RPMI8226 (cell line): Measurements from ENCODE around the gene CALHM2.
"Not testable (repeated sequence)": the region's sequence is repeated elsewhere in the genome, so short reads cannot be mapped to it uniquely, and the experiment has no call there.

Experiments
- DNase-seq: peaks from one replicate; pipeline ENCODE4 v3.0.0-alpha.2; 2015

Gene CALHM2

DNA sequence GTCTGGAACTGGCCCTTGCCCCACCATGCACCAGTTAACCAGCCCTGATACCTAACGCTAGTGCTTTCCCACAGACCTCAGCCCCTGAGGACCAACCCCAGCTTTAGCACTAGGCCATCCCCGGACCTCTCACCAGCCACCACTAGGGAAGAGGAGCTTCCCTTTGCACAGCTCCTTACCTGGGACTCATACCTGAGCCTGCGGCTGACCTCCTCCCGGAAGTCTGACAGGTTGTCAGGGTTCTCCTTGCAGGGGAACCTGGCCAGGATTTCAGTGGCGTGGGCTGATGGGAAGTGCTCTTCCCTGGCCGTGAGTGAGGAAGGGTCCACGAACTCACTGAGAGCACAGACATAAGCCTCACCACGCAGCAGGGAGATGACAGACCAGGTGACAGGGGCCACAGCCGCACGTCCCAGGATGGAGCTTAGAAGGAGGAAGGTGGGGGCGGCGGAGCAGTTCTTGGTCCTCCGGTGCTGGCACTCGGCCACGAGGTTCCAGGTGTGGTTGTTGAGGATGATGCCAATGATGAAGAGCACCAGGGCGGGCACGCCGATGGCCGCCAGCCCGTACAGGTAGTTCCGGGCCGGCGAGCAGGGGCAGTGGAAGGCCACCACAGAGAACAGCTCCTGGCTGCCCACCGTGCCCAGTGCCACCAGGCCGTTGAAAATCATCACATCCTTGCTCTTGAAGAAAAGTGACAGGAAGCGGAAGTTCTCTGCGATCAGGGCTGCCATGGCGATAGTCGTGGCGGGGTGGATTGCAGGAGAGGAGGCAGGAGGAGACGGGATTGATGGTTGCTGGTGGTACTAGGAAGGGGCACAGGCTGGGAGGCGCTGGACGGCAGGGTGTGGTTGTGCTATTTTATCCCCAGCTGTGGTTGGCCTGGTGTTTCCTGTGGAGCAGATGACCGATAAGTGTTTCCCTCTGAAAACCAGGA is 2.7 kb downstream of the CALHM2 start:
- no peak for DNase-seq

DNA sequence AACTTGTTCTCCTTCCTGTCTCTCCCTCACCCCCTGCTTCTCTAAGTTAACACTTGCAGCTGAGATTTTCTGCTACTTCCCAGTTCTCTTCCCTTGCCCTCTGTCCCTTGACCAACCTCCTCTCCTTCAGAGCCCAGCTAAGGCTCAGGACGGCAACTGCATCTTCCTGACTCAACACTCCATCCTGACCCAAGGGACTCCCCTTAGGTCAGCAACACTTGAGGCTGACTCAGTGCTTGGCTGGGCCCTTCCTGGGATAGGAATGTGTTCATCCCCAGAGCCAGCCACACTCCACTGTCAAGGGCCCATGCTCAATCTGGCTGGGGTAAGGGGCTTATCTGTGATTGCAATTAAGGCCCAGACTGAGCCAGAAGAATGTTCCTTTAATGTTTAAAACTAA is 3.4 kb downstream of the CALHM2 start:
- no peak for DNase-seq

DNA sequence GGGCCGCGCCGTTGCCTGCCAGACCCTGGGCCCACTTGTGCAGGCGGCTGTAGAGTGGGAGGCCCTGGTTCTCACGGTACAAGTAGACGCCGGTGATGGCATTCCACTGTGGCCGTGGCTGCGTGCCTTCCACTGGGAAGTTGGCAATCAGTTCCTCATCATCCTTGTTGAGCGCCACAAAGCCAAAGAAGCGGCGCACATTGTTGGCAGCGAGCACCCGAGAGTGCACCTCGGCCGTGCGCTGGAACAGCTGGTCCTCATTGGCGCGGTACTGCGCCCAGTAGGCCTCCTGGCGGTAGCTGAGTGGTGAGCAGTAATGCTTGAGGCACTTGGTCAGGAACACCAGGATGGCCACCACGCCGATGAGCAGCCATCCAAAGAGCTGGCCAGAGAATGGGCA is 5.0 kb downstream of the CALHM2 start:
- no peak for DNase-seq

DNA sequence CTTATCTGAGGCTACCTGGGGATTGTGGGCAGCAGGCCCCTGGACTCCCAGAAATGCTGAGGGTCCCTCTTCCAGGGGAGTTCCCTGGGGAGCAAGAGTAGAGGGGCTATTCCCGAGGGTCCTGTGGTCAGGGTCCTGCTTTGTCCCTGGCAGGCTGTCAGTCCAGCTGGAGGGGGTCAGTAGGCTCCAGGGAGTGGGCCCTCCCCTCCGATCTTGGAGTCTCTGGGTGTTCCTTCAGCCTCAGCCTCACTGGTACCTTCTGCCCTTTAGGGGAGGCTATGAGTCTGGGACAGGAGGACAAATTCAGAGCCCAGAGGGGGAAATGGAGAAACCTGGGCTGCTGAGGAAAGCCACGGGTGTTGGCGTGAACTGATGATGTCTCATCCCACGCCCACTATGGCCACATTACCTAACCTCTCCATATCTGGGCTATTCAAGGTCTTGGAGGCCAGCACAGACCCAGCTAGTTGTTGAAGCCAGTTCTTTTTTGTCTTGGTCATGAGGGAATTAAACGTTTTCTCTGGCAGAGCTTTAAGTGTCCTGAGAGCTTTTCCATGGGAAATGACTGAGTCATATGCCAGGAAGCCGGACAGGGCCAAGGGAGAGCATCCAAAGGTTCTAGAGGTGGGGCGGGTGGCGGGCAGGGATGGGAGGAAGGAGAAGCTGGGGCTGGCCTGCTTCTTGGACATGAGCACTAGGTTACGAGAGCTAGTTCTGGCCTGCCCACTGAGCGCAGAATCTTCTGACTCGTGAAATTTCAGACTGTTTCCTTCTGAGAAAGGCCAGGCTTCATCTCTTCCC is 6.2 kb downstream of the CALHM2 start:
- no peak for DNase-seq

DNA sequence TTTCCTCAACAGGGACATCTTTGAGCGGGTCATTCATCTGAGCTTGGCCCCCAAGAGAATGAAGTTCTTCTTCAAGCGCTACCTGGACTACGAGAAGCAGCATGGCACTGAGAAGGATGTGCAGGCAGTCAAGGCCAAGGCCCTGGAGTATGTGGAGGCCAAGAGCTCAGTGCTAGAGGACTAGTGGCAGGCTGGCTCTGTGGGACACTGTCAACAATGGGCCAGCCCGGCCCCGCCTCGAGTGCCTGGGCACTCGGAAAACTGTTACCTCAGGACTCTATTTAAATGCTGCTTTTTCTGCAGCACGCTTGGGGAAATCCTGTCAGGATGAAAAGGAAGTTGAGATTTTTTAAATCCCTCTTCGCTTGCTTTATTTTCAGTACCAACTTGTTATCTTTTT is 6.8 kb downstream of the CALHM2 start:
- no peak for DNase-seq

DNA sequence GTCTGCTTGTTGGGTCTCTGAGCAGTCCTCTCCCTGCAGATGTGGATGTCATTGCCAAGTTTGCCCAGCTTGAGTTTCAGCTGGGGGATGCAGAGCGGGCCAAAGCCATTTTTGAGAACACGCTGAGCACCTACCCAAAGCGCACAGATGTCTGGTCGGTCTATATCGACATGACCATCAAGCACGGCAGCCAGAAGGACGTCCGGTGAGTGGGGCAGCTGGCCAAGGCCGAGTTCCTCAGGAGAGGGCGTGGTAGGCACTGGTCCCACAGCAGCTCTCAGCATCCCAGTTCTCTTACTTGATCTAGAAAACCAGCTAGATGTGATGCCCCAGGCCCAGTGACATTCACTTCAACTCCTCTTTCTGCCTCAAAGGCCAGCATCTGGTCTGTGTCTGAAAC is 7.7 kb downstream of the CALHM2 start:
- no peak for DNase-seq

DNA sequence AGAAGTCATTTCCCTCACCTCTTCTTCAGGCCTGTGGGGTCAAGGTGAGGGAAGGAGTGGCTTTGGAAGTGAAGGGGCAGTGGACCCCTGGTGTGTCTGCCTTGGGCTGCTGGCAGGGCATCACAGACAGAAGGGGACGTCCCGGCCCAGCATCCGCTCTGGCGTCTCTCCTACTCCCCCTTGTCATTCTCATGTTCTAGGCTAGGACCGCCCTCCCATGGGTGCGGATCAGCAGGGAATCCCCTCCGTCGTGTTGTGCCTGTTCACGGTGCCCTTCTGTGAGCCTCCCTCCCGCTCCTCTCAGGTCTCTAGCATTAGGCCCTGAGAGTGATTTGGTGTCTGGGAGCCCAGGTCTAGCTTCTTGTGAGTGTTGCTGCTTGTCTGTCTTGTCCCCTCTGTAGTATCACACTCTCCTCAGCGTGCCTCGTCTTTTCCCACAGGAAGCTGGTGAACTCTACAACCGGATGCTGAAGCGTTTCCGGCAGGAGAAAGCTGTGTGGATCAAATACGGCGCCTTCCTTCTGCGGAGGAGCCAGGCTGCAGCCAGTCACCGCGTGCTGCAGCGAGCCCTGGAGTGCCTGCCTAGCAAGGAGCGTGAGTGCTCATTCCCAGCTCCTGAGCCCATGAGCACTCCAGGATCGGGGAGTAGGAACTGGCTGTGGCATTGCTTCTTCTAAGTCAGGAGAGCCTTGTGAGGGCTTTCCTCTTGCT is 8.5 kb downstream of the CALHM2 start:
- no peak for DNase-seq

DNA sequence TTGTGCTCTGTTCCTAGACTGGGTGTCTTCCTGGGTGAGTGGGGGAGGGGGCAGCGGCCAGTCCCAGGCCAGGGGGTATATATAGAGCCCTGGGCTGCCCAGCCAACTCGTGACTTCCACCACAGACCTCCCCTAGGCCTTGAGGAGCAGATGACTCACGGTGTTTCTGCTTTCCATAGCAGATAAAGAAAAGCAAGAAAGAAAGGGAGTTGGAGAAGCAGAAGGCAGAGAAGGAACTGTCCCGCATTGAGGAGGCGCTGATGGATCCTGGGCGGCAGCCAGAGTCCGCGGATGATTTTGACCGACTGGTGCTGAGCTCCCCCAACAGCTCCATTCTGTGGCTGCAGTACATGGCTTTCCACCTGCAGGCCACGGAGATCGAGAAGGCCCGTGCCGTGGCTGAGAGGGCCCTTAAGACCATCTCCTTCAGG is 10.1 kb downstream of the CALHM2 start:
- DNase-seq = no peak

DNA sequence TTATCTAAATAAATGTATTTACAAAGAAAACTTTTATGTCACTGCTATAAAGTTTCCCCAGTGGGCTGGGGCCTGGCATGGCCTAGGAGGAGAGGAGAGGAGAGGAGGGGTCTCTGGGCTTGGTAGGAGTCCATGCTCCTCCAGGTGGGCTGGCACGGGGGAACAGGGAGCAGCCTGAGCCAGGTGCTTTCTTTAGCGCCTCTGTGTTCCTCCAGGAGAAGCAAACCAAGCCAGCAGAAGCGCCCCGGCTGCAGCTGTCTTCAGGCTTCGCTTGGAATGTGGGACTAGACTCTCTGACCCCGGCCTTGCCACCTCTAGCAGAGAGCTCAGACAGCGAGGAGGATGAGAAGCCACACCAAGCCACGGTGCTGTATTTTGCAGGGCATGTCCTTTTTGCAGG is 10.6 kb downstream of the CALHM2 start:
- no peak for DNase-seq

DNA sequence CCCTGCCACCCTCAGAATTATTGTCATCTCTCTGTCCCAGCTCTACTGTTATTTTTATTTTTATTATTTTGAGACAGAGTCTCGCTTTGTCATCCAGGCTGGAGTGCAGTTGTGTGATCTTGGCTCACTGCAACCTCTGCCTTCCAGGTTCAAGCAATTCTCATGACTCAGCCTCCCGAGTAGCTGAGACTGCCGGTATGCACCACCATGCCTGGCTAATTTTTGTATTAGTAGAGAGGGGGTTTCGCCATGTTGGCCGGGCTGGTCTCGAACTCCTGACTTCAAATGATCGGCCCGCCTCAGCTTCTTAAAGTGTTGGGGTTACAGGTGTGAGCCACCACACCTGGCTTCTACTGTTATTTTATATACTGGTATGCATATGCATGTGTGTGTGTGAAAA is 11.0 kb downstream of the CALHM2 start:
- no peak for DNase-seq

DNA sequence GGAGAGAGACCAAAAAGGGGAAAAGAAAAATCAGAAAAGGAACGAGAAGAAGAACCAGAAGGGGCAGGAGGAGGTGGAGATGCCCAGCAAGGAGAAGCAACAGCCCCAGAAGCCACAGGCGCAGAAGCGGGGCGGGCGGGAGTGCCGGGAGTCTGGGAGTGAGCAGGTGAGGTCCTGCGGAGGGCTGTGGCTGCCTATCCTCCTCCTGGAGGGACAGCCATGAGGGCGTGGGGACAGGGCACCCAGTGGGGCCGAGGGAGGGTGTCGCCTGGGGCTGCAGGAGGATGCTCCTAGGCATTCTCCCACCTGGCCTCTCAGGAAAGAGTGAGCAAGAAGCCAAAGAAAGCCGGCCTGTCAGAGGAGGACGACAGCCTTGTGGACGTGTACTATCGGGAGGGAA is 11.8 kb downstream of the CALHM2 start:
- DNase-seq = no peak

DNA sequence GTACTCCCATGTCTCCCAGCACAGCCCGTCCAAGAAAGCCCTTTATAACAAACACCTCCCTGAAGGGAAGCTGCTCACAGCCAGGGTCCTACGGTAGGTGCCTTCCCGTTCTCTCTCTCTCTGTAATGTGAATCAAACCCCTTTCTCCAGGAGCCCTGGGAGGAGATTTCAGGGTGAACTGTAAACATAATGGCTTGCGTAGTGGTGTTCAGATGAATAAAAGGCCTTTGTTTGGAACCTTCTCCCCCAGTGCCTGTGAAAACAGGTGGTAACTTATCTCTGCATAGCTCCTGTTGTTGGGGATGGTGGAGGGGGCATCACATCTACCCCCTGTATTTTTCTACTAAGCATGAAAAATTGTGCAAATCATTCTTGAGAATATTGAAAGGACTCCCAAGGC is 12.4 kb downstream of the CALHM2 start:
- DNase-seq = no peak

DNA sequence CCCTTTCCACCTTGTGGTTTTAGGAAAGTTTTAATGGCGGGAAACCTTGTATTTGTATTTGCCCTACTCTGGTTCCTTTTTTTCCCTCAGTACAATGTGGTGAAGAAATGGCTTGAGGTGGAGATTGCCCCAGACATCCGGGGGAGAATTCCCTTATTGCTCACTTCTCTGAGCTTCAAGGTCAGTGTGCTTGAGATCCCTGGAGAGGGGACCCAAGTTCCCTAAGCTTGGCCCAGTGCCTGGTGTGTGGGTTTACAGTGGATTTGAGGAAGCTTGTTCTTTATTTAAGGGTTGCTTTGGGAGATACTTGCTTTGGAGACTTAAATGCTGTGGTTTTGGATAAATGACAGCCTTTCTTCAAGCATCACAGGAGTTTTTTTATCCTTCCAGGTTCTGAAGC is 18.3 kb downstream of the CALHM2 start:
- DNase-seq = no peak

DNA sequence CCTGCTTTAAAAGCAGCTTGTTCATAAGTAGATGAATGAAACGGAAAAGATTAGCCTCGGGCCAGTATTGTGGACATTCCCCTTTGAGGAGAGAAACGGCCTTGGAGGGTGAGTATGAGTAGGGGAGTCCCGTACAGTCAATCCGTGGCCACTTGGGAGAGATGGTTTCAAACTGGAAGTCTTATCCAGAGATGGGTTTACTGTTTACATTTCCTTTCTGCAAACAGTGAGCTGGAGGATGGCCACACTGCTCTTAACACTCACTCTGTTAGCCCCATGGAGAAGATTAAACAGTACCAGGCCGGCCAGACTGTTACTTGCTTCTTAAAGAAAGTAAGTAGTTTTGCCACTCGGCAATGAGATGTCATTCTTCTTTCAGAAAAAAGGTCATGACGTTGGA is 20.3 kb downstream of the CALHM2 start:
- DNase-seq = no peak

DNA sequence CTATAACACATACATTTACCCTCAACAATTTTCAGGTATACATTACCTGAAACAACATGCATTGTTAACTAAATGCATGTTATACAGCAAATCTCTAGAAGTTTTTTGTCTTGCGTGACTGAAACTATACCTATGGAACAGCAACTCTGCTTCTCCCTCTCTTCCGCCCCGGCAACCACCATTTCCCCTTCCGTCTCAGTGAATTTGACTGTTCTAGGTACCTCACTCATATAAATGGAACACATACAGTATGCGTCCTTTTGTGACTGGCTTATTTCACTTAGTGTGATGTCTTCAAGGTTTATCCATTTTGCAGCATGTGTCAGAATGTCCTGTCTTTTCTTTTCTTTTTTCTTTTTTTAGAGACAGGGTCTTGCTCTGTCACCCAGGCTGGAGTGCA is 22.5 kb downstream of the CALHM2 start:
- DNase-seq = no peak

DNA sequence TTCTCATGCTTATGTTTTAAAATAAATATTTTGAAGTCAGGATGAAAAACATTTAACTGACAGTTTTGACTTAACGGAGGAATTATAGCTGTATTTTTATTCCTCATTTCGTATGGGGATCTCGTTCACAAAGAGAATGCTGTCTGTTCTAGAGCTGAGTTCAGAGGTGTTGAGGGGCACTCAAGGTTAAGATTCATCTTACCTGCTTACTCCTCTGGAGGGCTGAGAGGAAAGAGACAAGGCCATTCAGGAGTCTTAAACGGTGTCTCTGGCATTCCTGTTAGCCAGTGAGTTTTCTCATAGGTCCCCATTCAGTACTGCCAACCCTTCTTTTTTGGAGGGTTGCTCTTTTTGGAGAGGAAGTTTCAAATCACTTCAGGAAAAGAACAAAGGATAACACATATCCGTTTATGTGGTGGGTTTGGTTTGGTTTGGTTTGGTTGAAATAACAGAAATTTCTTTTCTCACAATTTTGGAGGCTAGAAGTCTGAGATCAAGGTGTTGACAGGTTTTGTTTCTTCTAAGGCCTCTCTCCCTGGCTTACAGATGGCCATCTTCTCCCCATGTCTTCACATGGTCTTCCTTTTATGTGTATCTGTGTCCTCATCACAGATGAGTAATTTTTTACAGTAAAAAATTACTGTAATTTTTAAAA is 23.1 kb downstream of the CALHM2 start:
- no peak for DNase-seq

DNA sequence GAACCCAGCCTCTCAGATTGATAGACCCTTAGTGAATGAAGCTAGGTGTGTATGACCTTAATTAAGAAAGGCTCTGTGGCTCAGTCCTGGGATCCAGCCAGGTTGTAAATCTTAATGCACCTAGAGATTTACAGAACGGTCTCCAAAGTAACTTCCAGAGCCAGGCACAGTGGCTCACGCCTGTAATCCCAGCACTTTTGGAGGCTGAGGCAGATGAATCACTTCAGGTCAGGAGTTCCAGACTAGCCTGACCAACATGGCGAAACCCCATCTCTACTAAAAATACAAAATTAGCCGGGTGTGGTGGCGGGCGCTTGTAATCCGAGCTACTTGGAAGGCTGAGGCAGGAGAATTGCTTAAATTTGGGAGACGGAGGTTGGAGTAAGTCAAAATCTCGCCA is 24.3 kb downstream of the CALHM2 start:
- DNase-seq = no peak

DNA sequence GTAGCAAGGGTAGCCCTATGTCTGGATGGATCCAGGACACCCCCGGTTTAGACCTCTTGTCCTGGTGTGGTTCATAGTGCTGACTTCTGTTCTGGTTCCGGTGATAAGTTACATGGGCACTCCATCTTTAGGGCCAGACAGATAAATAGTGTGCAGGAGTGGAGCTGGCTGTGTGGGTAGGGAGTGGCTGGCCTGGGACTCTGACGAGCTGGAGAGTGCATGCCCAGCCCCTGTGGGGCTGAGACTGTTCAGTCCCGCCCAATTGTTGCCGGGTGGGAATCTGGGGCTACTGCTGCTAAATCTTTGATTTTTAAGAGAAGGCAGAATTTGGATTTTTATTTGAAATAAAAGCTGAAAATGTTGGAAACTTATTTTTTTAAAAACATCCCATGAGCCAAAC is 28.4 kb downstream of the CALHM2 start:
- no peak for DNase-seq

DNA sequence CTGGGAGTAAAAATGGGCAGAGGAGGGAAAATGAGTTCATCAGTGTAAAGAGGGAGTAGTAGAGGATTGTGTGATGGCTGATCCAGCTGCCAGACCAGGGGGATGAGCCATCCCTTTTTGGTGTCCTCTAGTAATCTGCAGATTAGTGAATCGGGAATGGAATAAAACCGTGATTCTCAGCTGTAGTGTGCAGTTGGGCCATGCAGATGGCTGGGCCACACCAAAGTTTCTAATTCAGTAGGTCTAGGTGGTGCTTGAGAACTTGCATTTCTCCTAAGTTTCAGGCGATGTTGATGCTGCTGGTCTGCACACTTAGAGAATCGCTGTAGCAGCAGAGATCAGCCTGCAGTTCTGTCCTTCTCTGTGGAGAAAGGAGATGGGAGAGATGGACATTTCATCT is 33.1 kb downstream of the CALHM2 start:
- DNase-seq = no peak

DNA sequence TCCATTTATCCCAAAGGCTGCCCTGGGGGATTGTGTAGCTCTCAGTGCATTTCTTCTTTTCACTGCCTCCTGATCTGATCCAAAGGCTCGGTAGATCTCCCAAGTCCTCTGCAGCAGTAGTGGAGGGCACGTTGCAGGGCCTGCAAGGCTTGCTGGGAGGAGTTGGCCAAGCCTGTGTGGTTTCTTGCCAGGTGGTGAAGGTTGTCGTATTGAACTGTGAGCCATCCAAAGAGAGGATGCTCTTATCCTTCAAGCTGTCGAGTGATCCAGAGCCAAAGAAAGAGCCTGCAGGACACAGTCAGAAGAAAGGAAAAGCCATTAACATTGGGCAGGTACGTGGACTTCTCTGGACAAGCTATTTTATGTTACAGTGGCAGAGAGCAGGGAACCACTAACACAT is 34.6 kb downstream of the CALHM2 start:
- no peak for DNase-seq

DNA sequence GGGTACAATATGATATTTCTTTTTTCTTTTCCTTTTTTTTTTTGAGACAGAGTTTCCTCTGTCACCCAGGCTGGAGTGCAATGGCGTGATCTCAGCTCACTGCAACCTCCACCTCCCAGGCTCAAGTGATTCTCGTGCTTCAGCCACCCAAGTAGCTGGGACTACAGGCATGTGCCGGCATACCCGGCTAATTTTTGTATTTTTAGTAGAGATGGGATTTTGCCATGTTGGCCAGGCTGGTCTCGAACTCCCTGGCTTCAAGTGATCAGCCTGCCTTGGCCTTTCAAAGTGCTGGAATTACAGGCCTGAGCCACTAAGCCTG is 35.1 kb downstream of the CALHM2 start:
- DNase-seq = not testable (repeated sequence)

DNA sequence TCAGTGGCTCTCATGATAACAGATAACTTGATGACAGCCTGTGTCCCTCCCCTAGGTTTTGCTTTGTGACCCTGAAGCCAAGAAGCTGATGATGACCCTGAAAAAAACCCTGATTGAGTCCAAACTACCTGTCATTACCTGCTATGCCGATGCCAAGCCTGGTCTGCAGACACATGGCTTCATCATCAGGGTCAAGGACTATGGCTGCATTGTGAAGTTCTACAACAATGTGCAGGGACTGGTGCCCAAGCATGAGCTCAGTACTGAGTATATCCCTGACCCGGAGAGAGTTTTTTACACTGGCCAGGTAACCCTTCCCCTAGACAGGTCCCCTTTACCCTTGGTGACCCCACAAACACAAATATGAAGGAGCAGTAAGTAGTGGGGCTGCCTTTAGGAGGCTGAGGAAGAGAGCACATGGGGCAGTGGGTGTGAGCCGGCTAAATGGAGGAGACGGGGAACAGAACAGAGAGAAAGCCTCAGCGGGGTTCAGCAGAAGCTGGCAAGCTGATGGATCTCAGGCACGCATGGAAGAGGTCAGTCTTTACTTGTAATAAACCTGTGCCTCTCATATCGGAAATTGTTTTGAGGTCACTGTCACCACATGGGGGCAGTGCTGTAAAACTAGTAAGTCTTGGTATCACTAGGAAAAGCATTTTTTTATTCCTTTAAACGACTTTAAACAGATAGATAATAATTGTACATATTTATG is 35.6 kb downstream of the CALHM2 start:
- peak; percentile 58 for DNase-seq

DNA sequence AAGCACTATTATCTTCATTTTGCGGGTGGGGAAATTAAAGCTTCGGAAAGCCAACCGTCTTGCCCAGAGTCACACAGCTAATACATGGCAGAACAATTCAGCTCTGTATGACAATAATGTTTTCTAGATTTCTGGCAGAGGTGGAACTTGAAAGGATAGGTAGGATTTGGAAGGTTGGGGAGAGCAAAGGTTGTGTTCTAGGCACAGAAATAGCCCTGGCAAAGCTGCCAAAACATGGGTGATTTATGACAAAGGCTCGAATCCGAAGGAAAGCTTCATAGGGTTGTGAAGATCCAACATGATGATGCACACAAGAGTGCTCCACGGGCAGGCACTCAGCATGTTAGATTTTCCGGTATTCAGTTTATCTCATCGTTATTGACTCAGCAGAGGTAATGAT is 36.6 kb downstream of the CALHM2 start:
- DNase-seq = no peak
